Dermis microvascular lymphatic vessel endothelial cell (primary cell): Measurements from ENCODE around the gene TMEM40. TPM values are rescaled to one million over a fixed set of nuclear protein-coding genes. Genes with fewer than 3 reads are reported as not detected.
A peak's percentile ranks its signal among the peaks of the same experiment; 100 is the strongest.
"Not testable (repeated sequence)": the region's sequence is repeated elsewhere in the genome, so short reads cannot be mapped to it uniquely, and the experiment has no call there.

Experiments
- DNase-seq, 2 donors: peaks; one replicate each; pipeline versions ENCODE4 v3.0.0 to v3.0.0-alpha.2; 2010; ENCODE audit warnings: low read depth in 2 of 2
- total RNA-seq: library from RNA; depleted of rRNA; stranded (reverse); fragments of >200 nt; gene quantifications from 2 replicates; pipeline ENCODE4 v1.2.1, GENCODE V29; 2014

TMEM40 gene
- 0.13 TPM in 1 of 2 replicates, not detected in the other for total RNA-seq

- DNase-seq = no peak
These were observed at the start of gene TMEM40 for GRCh38 chr3:12759097-12759679. Gene TMEM40, minus strand, starts transcription at chr3:12759259. Its CDS starts 9,427 bp downstream, at chr3:12749832.

- DNase-seq = no peak
These were observed 49.5 kb upstream of the TMEM40 start for GRCh38 chr3:12808587-12808986.

GRCh38 chr3:12807601-12808359, 48.7 kb upstream of the TMEM40 start:
- no peak for DNase-seq

GRCh38 chr3:12807066-12807465, 48.0 kb upstream of the TMEM40 start:
- no peak for DNase-seq

- DNase-seq = no peak
These were observed 44.3 kb upstream of the TMEM40 start for GRCh38 chr3:12803371-12803770.

GRCh38 chr3:12799525-12800440, 40.7 kb upstream of the TMEM40 start:
- no peak for DNase-seq

GRCh38 chr3:12798559-12799179, 39.6 kb upstream of the TMEM40 start:
- DNase-seq = no peak

- DNase-seq = no peak
These were observed 39.0 kb upstream of the TMEM40 start for GRCh38 chr3:12797892-12798558.

GRCh38 chr3:12797124-12797891, 38.2 kb upstream of the TMEM40 start:
- no peak for DNase-seq

GRCh38 chr3:12796171-12797123, 37.4 kb upstream of the TMEM40 start, which contains the start of gene CAND2:
Gene CAND2, plus strand, starts transcription at chr3:12796680. Its CDS starts 41 bp downstream, at chr3:12796721.
- peak in 1 of 2 donors; percentile 43 for DNase-seq

GRCh38 chr3:12793701-12794100, 34.6 kb upstream of the TMEM40 start:
- DNase-seq = no peak

GRCh38 chr3:12791430-12791829, 32.4 kb upstream of the TMEM40 start:
- DNase-seq = no peak

- not testable (repeated sequence) for DNase-seq
These were observed 29.1 kb upstream of the TMEM40 start for GRCh38 chr3:12787967-12788690.

GRCh38 chr3:12787346-12787745, 28.3 kb upstream of the TMEM40 start:
- peak in 1 of 2 donors; percentile 56 for DNase-seq

GRCh38 chr3:12785096-12785495, 26.0 kb upstream of the TMEM40 start:
- no peak for DNase-seq

- DNase-seq = no peak
These were observed 23.2 kb upstream of the TMEM40 start for GRCh38 chr3:12782172-12782815.

GRCh38 chr3:12780751-12781150, 21.7 kb upstream of the TMEM40 start:
- DNase-seq = no peak

GRCh38 chr3:12777171-12777570, 18.1 kb upstream of the TMEM40 start:
- DNase-seq = no peak
